ENCODE data around the gene SARS1. TPM values are rescaled to one million over a fixed set of nuclear protein-coding genes. Genes with fewer than 3 reads are reported as not detected.

SARS1 gene
- total RNA-seq, 1 donor from 2014 or later, result 153 TPM

GRCh38 chr1:109225308-109225707, 11.6 kb downstream of the SARS1 start:
- DNase-seq (ENCODE audit: extremely low read depth, low read depth, low spot score), result no peak

GRCh38 chr1:109225711-109226445, 12.2 kb downstream of the SARS1 start:
- no peak for DNase-seq (ENCODE audit: extremely low read depth, low read depth, low spot score)

- no peak for DNase-seq (ENCODE audit: extremely low read depth, low read depth, low spot score)
These were observed 14.4 kb downstream of the SARS1 start for GRCh38 chr1:109228167-109228566.

GRCh38 chr1:109229531-109230127, 15.9 kb downstream of the SARS1 start:
- no peak for DNase-seq (ENCODE audit: extremely low read depth, low read depth, low spot score)

- no peak for DNase-seq (ENCODE audit: extremely low read depth, low read depth, low spot score)
These were observed 17.3 kb downstream of the SARS1 start for GRCh38 chr1:109231066-109231465.

- no peak for DNase-seq (ENCODE audit: extremely low read depth, low read depth, low spot score)
These were observed 21.4 kb downstream of the SARS1 start for GRCh38 chr1:109235137-109235536.

- DNase-seq (ENCODE audit: extremely low read depth, low read depth, low spot score), result no peak
These were observed 23.8 kb downstream of the SARS1 start for GRCh38 chr1:109237512-109237911.

- DNase-seq (ENCODE audit: extremely low read depth, low read depth, low spot score), result no peak
These were observed 24.7 kb downstream of the SARS1 start for GRCh38 chr1:109238382-109238781.

DNA sequence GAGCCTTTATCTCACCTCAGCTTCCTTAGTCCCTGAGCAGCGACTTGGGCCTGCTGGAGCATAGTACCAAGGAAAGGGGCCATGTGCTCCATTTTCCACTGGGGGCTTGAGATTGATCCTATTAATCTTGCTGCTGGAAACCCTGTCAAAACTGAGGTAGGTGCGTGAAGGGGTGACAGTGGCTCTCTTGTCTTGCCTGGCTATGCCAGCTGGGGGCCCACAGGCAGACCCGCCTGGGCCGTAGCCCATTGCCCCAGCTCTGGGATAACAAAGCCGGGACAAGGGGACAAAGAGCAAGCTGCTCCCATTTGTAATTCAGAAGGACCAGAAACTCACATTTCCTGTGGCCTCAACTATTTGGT, 25.3 kb downstream of the SARS1 start:
- no peak for DNase-seq (ENCODE audit: extremely low read depth, low read depth, low spot score)

GRCh38 chr1:109239409-109240068, 25.8 kb downstream of the SARS1 start:
- no peak for DNase-seq (ENCODE audit: extremely low read depth, low read depth, low spot score)

DNA sequence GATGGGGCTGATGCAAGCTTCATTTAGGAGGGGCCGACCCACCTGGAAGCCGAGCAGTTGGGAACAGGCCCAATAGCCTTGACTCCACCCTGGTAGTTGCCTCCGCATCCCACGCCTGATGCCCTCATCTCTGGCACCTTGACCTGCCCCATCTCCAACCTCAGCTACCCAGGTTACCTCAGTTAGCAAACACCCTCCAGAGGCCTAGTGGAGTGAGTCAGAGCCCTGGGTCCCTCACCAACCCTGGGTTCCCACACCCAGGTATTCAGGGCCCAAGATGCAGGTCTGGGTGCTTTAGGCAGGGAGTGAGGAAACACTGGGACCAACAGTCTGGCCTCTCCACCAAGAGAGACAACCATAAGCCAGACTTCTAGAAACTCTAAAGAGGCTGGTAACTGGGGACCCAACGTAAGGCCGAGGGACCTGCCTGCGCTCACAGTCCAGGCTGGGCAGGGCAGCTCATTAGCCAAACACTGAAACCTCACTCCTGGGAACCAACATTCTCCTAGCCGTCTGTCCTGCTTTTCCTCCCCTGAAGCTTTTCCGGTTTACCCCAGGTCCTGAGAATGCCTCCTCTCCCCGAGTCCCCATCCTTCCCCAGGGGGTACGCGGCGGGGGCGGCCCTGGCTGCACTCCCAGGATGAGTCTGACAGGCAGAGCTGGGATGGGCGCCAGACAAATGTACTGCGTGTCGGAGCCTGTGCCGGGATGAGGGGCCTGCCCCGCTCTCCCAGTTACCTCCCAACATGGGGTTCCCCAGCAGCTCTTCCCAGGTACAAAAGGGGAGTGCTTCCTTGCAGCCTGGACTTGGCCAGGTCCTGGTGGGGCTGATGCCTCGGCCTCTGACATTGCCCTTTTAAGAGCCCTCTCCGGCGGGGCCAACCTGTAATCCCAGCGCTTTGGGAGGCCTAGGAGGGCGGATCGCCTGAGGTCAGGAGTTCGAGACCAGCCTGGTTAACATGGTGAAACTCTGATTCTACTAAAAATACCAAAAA, 26.7 kb downstream of the SARS1 start:
- DNase-seq (ENCODE audit: extremely low read depth, low read depth, low spot score), result no peak

- DNase-seq (ENCODE audit: extremely low read depth, low read depth, low spot score), result no peak
These were observed 27.6 kb downstream of the SARS1 start for GRCh38 chr1:109241344-109241743.

- DNase-seq (ENCODE audit: extremely low read depth, low read depth, low spot score), result no peak
These were observed 28.2 kb downstream of the SARS1 start for GRCh38 chr1:109241841-109242345.

- DNase-seq (ENCODE audit: extremely low read depth, low read depth, low spot score), result no peak
These were observed 28.7 kb downstream of the SARS1 start for GRCh38 chr1:109242387-109242786.

GRCh38 chr1:109243221-109243620, 29.5 kb downstream of the SARS1 start:
- DNase-seq (ENCODE audit: extremely low read depth, low read depth, low spot score), result no peak

- no peak for DNase-seq (ENCODE audit: extremely low read depth, low read depth, low spot score)
These were observed 30.3 kb downstream of the SARS1 start for GRCh38 chr1:109243860-109244552.

DNA sequence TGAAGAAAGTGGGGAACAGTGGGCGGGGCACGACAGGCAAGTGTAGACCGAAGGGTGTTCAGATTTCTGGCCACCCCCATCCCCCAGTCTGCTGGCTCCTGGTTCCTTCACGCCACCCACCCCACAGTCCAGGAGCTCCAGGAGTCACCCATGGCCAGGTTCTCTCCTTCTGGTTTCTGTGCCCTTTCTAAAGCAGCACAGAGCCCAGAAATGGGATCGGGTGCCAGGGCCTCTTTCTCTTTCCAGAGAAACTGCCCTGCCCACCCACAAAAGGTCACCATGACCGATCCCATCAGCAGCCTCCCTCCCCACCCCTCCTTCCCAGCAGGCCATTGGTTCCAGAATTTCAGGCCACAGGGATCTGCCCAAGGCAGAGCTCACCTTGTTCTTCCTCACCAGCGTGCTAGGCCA, 32.4 kb downstream of the SARS1 start:
- DNase-seq (ENCODE audit: extremely low read depth, low read depth, low spot score), result no peak

DNA sequence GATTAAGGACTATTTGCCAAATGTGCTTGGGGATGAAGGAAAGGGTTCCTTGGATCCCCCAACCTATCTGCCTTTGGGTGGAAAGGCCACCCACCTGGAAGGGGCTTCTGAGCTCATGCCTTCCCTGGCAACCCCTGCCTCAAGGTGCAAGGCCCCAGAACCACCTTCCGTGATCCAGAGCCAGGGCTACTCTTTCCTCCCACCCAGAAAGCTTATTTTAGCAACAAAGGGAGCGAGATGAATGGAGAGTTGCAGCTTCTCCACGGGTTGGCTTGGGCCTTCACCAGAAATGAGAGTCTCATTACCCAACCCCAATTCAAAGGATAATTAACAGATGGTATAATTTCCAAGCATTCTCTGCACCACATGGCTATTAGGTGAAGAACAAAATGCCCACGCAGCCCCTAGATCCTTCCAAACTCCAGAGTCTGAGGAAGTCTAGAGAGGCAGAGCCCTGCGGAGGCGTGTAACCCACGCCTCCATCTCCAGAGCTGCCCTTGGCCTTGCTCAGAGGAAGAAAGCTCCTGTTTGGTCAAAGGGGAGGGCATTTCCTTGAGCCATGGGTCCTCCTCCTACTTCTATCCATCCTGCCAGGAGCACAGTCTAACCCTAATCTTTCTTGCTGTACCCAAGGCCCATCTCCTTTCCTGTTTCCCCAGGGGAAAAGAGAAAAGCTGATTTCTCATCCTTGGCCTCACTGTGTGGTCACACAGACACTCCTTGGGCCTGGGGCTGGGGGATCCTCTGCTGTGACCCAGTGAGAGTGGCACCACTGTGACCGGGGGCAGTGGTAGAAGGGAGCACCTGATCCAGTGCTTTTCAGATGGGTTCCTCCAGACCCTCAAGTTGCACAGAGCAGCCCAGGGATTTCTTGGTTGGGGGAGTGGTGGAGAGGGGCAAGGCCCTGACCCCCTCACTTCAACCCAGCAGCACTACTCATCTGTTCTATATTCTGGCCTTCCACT, 34.0 kb downstream of the SARS1 start:
- DNase-seq (ENCODE audit: extremely low read depth, low read depth, low spot score), result no peak

- DNase-seq (ENCODE audit: extremely low read depth, low read depth, low spot score), result no peak
These were observed 34.7 kb downstream of the SARS1 start for GRCh38 chr1:109248444-109248796.
